Measurements from ENCODE around the gene BATF. TPM values are rescaled to one million over a fixed set of nuclear protein-coding genes. Genes with fewer than 3 reads are reported as not detected.

Gene BATF
- total RNA-seq, 8 experiments from 2014 or later = not detected

DNA sequence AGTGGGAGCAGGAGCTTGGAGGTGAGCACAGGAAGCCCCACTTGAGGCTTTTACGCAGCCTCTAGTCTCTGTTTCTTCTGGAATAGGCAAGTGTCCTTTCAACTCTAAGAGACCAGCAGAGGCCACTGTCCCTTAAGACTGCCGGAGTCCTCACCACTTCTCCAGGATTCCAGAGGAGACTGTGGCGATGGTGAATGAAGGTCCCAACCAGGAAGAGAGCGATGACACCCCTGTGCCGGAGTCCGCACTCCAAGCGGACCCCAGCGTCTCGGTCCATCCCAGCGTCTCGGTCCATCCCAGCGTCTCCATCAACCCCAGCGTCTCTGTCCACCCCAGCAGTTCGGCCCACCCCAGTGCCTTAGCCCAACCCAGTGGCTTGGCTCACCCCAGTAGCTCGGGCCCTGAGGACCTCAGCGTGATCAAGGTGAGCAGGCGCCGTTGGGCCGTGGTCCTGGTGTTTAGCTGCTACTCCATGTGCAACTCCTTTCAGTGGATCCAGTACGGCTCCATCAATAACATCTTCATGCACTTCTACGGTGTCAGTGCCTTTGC is 56.6 kb downstream of the BATF start:
- Histone ChIP-seq H3K4me1 (replicated peaks in 1 of 2) (peaks cover 8 to 18% of the 10 kb centered on the region in 2 donors), H3K4me3 (peak overlapping the region; percentile 28 to 53 (median 35)), H3K27ac (peak overlapping the region in 1 of 2 donors; percentile 42)
- ATAC-seq (replicated peaks in 6 of 8) = peak; percentile 51 to 66 (median 56)
- WGBS, 10 experiments = 16 to 65% (median 60%) methylated on average over 2 to 6 of the region's 21 CpGs; no CpG with 5 or more reads in 7 of the 10 experiments
- in situ Hi-C loops (cut with MboI; ENCODE audit: low pct_unique_long_range_greater_than_20kb in 2 of 9, low sequenced_read_pairs in 9 of 9, unreplicated experiment in 9 of 9) = loop anchor here in 1 of 9 experiments (5.0 kb wide), 1 partner anchor 78 kb away; no protein-coding TSS in a partner anchor

DNA sequence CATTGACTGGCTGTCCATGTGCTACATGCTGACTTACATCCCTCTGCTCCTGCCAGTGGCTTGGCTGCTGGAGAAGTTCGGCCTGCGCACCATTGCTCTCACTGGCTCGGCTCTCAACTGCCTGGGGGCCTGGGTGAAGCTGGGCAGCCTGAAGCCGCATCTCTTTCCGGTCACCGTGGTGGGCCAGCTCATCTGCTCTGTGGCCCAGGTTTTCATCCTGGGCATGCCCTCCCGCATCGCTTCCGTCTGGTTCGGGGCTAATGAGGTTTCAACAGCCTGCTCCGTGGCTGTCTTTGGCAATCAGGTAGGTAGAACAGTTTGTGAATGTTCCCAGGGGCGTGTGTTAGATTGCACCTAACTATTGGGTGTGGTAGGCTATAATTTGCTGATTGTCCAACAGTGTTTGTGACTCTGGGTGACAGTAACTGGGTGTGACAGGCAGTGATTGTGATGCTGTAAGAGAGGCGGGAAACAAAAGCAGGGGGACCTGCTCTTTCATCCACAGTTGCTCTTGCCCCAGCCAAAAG is 57.1 kb downstream of the BATF start:
- in situ Hi-C loops (cut with MboI; ENCODE audit: low pct_unique_long_range_greater_than_20kb in 2 of 9, low sequenced_read_pairs in 9 of 9, unreplicated experiment in 9 of 9) = loop anchor here in 1 of 9 experiments (5.0 kb wide), 1 partner anchor 78 kb away; no protein-coding TSS in a partner anchor
- WGBS, 10 experiments = 74 to 100% (median 86%) methylated on average over 1 to 7 of the region's 13 CpGs; no CpG with 5 or more reads in 4 of the 10 experiments
- Histone ChIP-seq H3K27ac (no peak overlapping the region), H3K4me1 (replicated peaks in 1 of 2) (peaks cover 8 to 18% of the 10 kb centered on the region in 2 donors), H3K4me3 (peak overlapping the region in 4 of 5 donors; percentile 28 to 53 (median 38))
- no peak for ATAC-seq (replicated peaks in 6 of 8)

DNA sequence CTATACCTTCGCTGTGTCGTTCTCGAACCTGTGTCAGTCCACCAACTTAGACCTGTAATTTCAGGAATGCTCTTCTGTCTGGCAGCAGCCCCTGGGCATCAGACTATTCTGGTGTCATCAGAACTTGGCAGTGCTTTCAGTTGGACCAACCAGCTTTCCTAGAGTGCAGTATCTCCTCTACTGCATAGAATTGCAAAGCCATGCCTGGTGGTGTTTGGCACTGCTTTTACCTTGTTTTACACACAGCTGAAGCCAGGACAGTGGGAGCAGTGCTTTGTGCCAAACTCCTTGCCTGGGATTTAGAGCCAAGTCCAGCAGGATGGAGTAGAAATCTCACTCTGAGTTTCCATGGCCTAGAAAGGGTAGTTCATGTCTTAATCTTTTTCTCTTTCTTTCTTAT is 57.6 kb downstream of the BATF start:
- Histone ChIP-seq H3K4me3 (no peak overlapping the region), H3K27ac (no peak overlapping the region), H3K4me1 (replicated peaks in 1 of 2) (peaks cover 8 to 18% of the 10 kb centered on the region in 2 donors)
- 93 to 100% (median 95%) methylated on average over 3 of the region's 3 CpGs; no CpG with 5 or more reads in 5 of the 10 experiments for WGBS, 10 experiments
- in situ Hi-C loops (cut with MboI; ENCODE audit: low pct_unique_long_range_greater_than_20kb in 2 of 9, low sequenced_read_pairs in 9 of 9, unreplicated experiment in 9 of 9) = loop anchor here in 2 of 9 experiments (5.0 to 10.0 kb wide), 2 partner anchors 75 to 77 kb away; no protein-coding TSS in a partner anchor
- no peak for ATAC-seq (replicated peaks in 6 of 8)

DNA sequence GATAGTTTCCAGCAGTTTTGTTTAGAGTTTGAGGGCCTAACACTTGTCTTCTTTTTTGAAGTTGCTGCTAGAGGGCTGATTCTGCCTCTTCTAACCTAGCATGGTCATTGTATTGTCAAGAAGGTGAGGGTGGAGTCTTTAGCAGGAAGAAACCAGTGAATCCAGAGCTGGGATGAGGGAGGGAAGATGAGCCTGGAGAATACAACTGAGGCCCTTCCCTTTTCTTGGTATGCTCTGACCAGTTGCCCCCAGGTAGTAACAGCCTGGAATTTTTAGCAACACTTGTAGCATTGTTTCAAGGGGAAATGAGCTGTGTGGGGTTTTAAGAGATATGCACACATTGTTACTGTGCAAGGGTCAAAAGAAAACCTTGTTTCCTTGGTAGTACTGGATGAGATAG is 65.1 kb downstream of the BATF start:
- no peak for ATAC-seq (replicated peaks in 6 of 8)
- in situ Hi-C loops (cut with MboI; ENCODE audit: low pct_unique_long_range_greater_than_20kb in 2 of 9, low sequenced_read_pairs in 9 of 9, unreplicated experiment in 9 of 9) = loop anchor here in 1 of 9 experiments (10.0 kb wide), 1 partner anchor 67 kb away; no protein-coding TSS in a partner anchor
- H3K27ac ChIP-seq = no peak overlapping the region
- no peak overlapping the region for H3K4me3 ChIP-seq
- peaks cover 0 to 3% of the 10 kb centered on the region in 2 donors for H3K4me1 ChIP-seq (replicated peaks in 1 of 2)

DNA sequence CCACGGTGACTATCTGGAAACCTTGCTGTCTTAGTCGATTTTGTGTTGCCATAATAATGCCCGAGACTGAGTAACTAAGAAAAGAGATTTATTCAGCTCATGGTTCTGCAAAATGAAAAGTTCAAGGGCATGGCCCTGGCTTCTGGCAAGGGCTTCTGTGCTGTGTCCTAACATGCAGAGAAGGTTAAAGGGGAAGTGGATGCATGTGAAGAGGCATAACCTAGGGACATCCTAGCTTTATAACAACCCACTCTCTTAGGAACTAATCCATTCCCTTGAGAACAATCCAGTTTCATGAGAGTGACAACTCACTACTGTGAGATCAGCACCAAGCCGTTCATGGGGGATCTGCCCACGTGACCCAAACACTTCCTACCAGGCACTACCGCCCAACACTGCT is 67.7 kb downstream of the BATF start:
- no peak overlapping the region for H3K4me3 ChIP-seq
- no peaks in the 10 kb centered on the region for H3K4me1 ChIP-seq (replicated peaks in 1 of 2)
- in situ Hi-C loops (cut with MboI; ENCODE audit: low pct_unique_long_range_greater_than_20kb in 2 of 9, low sequenced_read_pairs in 9 of 9, unreplicated experiment in 9 of 9) = loop anchor here in 1 of 9 experiments (10.0 kb wide), 1 partner anchor 65 kb away; no protein-coding TSS in a partner anchor
- H3K27ac ChIP-seq = no peak overlapping the region
- WGBS, 10 experiments = 48 to 100% (median 83%) methylated on average over 1 to 6 of the region's 6 CpGs; no CpG with 5 or more reads in 1 of the 10 experiments
- ATAC-seq (replicated peaks in 6 of 8) = no peak

DNA sequence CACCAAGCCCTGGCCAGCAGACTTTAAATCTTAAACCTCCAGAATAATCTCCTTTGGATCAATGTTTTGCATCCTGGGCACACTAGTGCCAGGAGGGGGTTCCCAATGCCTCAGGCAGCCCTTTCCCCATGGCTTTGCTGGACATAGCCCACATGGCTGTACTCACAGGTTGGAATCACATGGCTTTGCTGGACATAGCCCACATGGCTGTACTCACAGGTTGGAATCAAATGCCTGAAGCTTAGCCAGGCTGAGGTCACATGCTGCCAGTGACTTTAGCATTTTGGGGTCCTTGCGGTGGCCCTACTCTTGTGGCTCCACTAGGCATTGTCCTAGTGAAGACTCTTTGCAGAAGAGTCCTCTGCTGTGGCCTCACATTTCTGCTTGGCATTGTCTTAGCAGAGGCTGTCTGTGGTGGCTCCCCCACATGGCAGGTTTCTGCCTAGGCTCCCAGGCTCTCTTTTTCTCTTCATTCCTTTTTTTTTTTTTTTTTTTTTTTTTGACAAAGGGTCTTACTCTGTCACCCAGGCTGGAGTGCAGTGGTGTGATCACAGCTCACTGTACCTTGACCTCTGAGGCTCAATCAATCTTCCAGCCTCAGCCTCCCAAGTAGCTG is 69.2 kb downstream of the BATF start:
- 86 to 100% methylated on average over 1 of the region's 1 CpG; no CpG with 5 or more reads in 8 of the 10 experiments for WGBS, 10 experiments
- no peaks in the 10 kb centered on the region for H3K4me1 ChIP-seq (replicated peaks in 1 of 2)
- no peak overlapping the region for H3K27ac ChIP-seq
- in situ Hi-C loops (cut with MboI; ENCODE audit: low pct_unique_long_range_greater_than_20kb in 2 of 9, low sequenced_read_pairs in 9 of 9, unreplicated experiment in 9 of 9) = no loop called here
- no peak for ATAC-seq (replicated peaks in 6 of 8)
- H3K4me3 ChIP-seq = no peak overlapping the region

DNA sequence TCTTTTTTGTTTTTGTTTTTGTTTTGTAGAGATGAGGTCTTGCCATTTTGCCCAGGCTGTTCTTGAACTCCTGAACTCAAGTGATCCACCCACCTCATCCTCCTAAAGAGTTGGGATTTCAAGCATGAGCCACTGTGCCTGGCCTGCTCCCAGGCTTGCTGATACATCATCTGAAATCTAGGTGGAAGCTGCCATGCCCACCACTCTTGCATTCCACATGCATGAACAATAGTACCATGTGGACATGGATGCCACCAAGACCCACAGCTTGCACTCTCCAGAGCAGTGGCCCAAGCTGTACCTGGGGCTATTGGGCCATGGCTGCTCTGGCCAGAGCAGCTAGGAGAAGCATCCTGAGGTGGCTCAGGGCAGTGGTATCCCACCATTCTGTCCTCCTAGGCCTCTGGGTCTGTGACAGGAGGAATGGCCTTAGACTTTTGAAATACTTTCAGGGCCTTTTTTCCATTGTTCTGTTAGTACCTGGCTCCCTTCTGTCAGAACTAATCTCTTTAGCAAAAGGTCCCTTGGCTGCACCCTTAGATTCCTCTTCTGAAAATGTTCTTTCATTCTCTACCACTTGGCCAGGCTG is 69.8 kb downstream of the BATF start:
- Histone ChIP-seq H3K27ac (no peak overlapping the region), H3K4me3 (no peak overlapping the region), H3K4me1 (replicated peaks in 1 of 2) (no peaks in the 10 kb centered on the region)
- ATAC-seq (replicated peaks in 6 of 8) = no peak
- in situ Hi-C loops (cut with MboI; ENCODE audit: low pct_unique_long_range_greater_than_20kb in 2 of 9, low sequenced_read_pairs in 9 of 9, unreplicated experiment in 9 of 9) = no loop called here

DNA sequence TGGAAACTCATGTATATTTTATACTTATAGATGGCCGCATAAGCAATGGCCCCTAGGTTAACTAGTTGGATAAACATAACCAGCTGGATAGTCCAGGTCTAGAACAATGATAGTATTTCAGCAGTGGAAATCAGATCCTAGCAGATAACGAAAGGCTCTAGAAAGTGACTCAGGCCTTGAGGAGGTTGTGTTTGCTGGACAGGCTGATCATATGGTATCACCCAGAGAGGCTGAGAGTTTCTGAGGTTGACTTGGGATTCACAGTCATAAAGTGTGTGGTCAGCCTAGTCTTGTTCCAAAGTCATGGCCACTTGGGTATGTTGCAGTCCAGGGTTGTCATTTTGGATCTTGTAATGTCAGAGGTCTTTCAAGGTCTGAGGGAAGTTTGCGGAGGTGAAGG is 73.0 kb downstream of the BATF start:
- WGBS, 10 experiments = 58 to 100% (median 90%) methylated on average over 1 to 3 of the region's 3 CpGs; no CpG with 5 or more reads in 1 of the 10 experiments
- no peak overlapping the region for H3K27ac ChIP-seq
- H3K4me3 ChIP-seq = no peak overlapping the region
- in situ Hi-C loops (cut with MboI; ENCODE audit: low pct_unique_long_range_greater_than_20kb in 2 of 9, low sequenced_read_pairs in 9 of 9, unreplicated experiment in 9 of 9) = no loop called here
- H3K4me1 ChIP-seq (replicated peaks in 1 of 2) = no peaks in the 10 kb centered on the region
- no peak for ATAC-seq (replicated peaks in 6 of 8)

Other genes with a start within 250 kb of the BATF start
- gene FOS, start 243.6 kb upstream of the BATF start, total RNA-seq = 100 to 1,000 TPM in 1 of 8 experiments, 10 to 100 TPM in 6, 1 to 10 TPM in 1; 8.7 to 102 (median 52.9) TPM
- 10 to 100 TPM in 4 of 8 experiments, 1 to 10 TPM in 4; 6.1 to 42.7 (median 10.0) TPM for gene JDP2, start 94.4 kb upstream of the BATF start, total RNA-seq
- 10 to 100 TPM in 1 of 8 experiments, 1 to 10 TPM in 3, under 1 TPM in 4; 0.38 to 20.9 (median 1.0) TPM for gene FLVCR2, start 56.2 kb downstream of the BATF start, total RNA-seq
- gene ERG28, start 138.4 kb downstream of the BATF start, total RNA-seq = 10 to 100 TPM; 13.9 to 31.0 (median 20.1) TPM
- gene TTLL5, start 138.8 kb downstream of the BATF start, total RNA-seq = 10 to 100 TPM; 10.7 to 35.7 (median 17.2) TPM